Vagina (tissue), 2 donors: ENCODE data around the gene TPO.

Source experiments
- POLR2A ChIP-seq, 2 donors: fragments of 450-650 bp; IDR thresholded peaks; one replicate each; pipeline ENCODE4 v1.6.1; 2017; ENCODE audit warnings: antibody characterized with exemption in 2 of 2, mild to moderate bottlenecking in 2 of 2, moderate library complexity in 2 of 2
- POLR2AphosphoS5 ChIP-seq, 2 donors: sonication (generic); formaldehyde crosslinking; IDR thresholded peaks; one replicate each; pipeline ENCODE4 v1.9.0; 2017; ENCODE audit warnings: antibody characterized with exemption in 2 of 2, mild to moderate bottlenecking in 2 of 2, low read depth in 1 of 2; ENCODE audit not compliant: insufficient read depth in 1 of 2

DNA sequence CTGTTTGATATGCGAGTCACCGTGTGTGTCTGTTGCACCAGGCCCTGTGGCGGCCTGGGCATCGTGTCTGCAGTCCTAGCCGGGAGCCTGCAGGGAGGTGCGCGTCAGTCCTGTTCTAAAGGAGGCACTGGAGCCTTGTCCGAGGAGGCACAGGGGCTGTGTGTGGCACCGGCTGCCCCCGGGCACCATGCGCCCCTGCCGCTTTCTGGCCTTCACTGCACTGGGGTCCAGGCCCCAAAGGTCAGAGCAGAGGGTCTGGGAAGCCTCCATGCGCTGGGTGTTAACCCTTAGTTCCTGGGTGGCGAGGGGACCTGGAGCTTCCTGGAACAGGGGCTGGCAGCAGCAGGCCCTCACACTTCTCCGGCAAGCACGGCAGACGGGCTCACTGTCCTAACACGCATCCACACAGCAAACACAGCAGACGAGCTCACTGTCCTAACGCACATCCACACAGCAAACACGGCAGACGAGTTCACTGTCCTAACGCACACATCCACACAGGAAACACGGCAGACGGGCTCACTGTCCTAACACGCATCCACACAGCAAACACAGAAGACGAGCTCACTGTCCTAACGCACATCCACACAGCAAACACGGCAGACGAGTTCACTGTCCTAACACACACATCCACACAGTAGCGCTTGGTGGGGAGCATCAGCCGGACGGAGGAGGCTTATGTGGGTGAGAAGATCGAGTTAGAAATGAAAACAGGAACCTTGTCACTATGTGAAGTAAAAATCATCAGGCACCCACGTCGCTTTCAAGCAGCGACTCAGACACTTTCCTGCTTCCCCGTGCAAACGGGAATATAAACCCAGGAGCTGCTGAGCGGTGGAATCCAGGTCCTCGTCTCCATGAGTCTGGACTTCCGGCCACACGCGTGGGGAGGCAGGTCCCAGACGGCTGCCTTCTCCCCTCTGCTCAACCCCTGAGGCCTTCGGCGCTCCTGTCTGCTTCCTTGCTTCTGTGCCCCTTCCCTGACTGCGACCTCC is 65.3 kb downstream of the TPO start:
- TF ChIP-seq POLR2A (IDR thresholded peaks at IDR 0.05) = no peak
- TF ChIP-seq POLR2AphosphoS5 (IDR thresholded peaks at IDR 0.05; ENCODE audit: insufficient read depth in 1 of 2, low read depth in 1 of 2) = no peak
